ENCODE results near the gene BORCS8.
"Not testable (repeated sequence)": the region's sequence is repeated elsewhere in the genome, so short reads cannot be mapped to it uniquely, and the experiment has no call there.

DNA sequence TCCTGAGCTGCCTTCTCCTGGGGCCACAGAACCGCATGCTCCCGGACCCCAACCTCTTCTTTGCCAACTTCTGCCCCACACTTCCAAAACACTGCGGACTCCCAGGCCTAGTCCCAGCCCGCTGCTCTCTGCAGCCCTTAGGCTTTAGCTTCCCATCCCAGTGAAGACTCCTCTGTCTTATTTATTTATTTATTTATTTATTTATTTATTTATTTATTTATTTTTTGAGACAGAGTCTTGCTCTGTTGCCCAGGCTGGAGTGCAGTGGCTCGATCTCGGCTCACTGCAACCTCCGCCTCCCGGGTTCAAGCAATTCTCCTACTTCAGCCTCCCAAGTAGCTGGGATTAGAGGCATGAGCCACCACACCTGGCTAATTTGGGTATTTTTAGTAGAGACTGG is 43.4 kb downstream of the BORCS8 start:
- TF ChIP-seq, protein P1, sequence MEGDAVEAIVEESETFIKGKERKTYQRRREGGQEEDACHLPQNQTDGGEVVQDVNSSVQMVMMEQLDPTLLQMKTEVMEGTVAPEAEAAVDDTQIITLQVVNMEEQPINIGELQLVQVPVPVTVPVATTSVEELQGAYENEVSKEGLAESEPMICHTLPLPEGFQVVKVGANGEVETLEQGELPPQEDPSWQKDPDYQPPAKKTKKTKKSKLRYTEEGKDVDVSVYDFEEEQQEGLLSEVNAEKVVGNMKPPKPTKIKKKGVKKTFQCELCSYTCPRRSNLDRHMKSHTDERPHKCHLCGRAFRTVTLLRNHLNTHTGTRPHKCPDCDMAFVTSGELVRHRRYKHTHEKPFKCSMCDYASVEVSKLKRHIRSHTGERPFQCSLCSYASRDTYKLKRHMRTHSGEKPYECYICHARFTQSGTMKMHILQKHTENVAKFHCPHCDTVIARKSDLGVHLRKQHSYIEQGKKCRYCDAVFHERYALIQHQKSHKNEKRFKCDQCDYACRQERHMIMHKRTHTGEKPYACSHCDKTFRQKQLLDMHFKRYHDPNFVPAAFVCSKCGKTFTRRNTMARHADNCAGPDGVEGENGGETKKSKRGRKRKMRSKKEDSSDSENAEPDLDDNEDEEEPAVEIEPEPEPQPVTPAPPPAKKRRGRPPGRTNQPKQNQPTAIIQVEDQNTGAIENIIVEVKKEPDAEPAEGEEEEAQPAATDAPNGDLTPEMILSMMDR (conservative IDR thresholded peaks at IDR 0.05; ENCODE audit: low read length) = not testable (repeated sequence)
- TF ChIP-seq EZH2phosphoT487 (IDR thresholded peaks at IDR 0.05; ENCODE audit: borderline replicate concordance) = not testable (repeated sequence)
